HG02870 (cell line): ENCODE measurements around the gene PLAC8L1.

ENCODE experiments used
- ATAC-seq: cut with Tn5 transposase; IDR thresholded peaks from one replicate; pipeline ENCODE4 v1.9.1; 2021; ENCODE audit warnings: mild to moderate bottlenecking, moderate library complexity; ENCODE audit not compliant: unreplicated experiment

PLAC8L1 gene

DNA sequence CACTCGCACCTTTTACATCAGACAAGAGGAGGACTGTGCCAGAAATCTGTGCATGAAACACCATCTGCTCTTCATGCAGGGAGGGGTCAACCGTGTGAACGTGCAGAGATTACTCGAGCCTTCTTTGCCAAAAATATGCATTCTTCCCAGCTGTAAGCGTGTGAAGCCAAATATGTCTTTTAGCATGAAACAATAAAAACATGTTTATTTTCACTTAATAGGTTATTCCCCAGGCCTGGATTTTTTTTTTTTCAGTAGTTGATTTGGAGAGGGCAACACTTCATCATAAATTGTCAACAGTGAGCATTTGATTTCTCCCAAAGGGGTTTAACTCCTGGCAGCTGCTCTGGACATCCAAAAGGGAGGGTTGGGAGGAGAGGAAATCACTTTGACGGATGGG, 23.8 kb downstream of the PLAC8L1 start:
- ATAC-seq: no peak

DNA sequence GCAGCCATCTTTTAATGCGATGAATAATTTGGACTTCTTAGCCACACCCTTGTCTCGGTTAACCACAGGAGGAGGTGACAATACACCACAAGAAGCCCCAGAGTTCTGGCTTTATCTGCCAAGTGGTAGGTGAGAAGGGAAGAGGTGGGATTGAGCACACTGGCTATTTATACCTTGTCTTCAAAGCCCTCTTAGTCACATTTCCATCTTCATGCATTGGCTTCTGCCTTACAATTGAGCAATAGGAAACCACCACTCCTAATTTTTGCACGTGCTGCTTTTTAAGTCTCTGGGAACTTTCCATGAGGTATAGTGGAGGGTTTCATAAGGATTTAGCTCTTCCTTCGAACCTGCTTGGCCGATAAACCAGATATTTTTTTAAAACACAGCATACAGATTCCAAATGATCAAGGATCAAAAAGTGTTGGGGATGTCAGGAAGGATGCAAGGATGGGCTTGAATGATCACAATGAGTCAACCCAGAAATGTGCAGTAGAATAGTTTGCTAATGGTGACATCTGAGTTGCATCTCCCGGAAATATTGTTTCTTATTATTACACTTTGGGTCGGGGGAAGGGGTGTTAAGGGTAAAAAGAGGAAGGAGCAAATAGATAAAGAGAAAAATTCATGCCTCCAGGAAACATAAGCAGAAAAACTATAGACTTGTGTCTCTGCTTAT, 25.5 kb downstream of the PLAC8L1 start:
- ATAC-seq: no peak

DNA sequence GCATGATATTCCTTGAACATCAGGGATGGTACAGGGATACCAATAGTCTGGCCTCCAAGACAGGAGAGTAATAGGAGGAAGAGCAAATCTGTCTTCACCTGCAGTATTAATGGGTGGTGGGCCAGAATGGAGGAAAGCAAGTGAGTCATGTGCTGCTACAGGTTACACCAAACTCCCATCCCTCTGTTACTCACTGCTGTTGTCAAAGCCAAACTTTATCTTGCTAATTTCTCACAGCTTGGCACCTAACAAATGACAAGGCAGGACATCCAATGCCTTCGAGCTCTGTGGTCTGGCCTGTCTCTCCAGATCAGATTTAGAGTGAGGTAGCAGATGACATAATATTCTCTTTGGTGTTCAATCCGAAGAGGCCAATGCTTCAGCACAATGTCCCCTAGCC, 26.8 kb downstream of the PLAC8L1 start:
- no peak for ATAC-seq

DNA sequence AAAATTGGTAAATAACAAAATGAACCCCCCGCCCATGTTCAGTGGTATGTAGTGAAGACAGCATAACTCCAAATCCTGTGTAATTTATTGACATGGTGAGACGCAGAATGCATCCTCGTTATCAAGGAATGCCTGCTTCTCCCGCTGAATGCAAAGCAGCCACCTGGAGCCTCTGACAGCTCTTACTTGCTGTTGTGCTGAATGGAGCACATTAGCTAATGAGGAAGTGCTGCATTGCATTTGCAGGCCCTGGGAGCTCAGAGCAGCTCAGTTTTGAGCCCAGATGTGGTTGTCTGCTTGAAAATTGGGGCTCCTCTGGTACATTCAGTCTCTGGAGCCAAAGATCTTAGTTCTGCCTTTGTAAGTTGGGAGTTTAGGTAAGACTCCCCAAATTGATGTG, 28.9 kb downstream of the PLAC8L1 start:
- ATAC-seq: no peak

DNA sequence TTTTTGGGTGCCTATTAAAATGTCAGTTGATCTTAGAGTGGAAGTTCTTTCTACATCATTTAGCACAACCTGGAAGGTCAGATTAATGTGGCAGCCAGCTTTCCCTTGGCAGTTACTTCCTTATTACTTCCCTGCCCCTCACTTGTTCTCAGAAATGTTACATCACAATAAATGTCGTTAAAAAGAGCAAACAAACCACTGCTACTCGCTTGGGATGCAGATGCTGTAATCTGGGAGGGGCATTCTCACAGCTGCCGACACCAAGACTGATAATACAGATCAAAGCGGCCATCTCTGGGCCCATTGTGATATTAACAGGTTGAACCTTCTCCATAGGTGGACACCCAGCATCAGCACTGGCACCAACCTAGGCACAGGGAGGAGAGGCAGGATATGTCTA, 29.3 kb downstream of the PLAC8L1 start:
- ATAC-seq: no peak

DNA sequence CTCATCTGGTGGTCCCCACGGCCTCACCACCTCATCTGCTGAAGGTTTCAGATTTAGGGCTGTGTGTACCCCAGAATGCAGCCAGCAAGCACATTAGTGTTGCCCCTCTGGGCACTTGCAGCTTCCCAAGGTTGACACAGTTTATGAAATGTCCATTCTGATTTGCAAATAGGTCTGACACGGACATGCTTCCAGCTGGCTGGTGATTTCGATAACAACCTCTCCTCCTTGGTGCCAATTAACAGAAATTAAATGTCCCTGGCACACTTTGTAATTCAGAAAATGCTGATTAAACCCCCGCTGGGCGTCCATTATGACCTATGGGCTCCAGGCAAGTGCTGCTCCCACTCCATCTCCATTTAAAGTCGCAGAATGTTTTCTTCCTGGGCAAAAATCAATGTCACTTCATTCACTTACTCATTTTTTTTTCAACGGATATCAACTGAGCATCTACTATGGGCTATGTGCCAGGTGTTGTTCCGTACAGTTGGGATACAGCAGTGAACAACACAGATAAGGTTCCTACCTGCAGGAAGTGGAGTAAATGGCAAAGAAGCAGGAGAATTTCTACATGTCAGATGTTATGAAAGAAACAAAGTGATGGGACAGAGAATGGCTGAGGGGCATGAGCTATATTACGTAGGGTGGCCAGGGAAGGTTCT, 32.0 kb downstream of the PLAC8L1 start:
- ATAC-seq: no peak

DNA sequence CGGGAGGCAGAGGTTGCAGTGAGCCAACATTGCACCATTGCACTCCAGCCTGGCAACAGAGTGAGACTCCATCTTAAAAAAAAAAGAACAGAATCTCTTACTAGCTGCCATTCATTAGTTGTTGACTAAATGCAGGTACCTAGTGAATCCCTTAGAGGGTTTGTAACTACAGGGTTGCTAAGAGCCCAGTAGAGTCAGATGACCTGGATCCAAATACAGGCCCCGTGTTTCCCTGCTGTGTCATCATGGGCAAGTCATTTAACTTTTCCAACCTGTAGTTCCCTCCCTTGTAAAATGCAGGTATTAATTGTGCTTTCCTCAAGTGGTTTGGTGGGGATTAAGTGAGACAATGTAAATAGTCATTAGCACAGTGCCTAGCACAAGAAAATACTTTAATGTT, 32.8 kb downstream of the PLAC8L1 start:
- ATAC-seq: no peak

DNA sequence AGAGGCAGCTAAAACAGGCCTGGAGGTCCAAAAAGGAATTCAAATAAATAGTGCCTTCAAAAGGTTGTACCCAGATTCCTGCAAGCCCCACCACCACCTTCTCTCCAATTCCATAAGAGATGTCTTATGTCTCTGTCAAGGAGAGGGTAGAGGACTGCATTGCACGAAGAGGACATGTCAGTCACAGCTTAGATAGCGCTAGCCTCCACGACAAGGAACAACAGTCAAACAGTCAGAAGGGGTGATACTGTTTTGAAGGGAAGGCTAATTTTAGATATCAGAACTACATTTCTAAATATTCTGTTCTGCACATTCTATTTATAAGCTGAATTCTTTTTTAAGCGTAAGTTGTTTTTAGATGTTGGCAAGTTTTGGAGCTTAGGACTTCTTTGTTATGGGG, 34.2 kb downstream of the PLAC8L1 start:
- no peak for ATAC-seq

DNA sequence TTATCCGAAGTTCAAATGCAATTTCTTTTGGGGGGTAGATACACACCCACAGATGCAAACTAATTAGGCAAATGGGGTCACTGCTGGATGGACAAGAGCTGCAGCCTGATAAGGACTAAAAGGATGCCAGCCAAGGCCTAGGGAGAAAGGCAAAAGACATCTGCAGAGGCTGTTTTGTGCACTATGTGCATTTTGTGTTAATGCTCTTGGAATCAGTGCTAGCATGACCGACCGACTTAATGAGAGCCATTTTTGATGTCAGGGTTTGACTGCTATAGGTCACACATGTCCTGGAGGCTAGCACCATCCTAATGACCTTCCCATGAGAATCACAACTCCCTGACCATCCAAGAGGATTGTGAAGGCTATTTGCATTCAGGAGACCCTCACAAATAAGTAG, 34.6 kb downstream of the PLAC8L1 start:
- ATAC-seq: no peak

DNA sequence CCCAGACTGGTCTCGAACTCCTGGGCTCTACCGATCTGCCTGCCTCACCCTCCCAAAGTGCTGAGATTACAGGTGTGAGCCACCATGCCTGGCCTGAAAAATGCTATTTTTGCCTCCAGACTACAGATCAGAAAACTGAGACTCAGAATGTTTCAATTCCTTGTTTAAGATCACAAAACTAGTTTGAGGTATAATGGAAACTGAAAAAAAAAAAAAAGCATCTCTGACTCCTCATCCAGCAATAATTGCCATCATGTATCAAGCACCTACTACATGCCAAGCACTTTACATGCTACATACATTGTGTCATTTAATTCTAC, 35.6 kb downstream of the PLAC8L1 start:
- ATAC-seq: peak; percentile 47

DNA sequence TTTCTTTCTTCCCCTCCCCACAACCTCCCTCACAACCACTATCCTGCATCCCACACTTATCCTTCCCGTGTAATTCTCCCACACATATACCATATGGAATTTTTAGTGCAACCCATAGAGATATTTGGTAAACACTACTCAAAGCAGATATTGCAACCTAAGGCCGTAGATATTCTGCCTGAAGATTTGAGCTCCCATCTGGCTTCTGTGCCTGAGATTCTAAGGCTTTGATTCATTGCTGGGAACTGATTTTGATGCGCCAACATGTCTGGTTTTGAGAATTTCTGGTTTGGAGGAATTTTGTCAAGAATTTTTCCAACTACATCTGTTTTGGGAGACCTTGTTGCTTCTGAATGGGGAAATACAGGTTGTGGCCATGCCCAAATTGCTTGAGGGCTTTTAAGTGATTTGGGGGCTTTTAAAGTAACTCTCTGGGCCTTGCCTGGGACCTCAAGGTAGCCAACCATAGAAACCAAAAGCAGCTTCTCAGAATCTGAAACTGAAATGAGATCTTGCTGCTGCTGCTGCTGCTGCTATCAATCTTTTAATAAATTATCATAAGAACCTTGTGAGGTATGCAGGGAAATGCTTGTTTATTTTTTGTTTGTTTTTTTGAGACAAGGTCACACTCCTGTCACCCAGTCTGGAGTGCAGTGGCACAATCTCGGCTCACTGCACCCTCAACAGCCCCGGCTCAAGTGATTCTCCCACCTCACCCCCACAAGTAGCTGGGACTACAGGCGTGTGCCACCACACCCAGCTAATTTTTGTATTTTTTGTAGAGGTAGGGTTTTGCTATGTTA, 36.2 kb downstream of the PLAC8L1 start:
- peak; percentile 35 for ATAC-seq

DNA sequence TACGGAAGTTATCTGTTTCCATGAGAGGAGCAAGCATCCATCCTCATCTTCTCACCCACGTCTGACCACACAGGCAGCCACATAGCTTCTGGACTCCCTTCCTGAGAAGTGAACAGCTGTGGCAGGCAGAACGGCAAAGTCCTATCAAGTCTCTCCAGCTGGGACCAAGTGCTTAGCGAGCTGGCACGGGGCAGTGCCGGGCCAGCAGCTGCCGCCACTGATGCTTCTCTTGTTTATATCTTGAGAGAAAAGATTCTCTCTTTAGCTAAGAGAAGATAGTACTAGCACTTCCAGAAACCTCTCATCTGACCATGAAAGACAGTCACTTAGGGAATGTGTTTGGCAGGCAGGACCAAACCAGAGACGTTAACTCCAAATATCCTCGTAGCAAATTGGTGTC, 37.2 kb downstream of the PLAC8L1 start:
- no peak for ATAC-seq

DNA sequence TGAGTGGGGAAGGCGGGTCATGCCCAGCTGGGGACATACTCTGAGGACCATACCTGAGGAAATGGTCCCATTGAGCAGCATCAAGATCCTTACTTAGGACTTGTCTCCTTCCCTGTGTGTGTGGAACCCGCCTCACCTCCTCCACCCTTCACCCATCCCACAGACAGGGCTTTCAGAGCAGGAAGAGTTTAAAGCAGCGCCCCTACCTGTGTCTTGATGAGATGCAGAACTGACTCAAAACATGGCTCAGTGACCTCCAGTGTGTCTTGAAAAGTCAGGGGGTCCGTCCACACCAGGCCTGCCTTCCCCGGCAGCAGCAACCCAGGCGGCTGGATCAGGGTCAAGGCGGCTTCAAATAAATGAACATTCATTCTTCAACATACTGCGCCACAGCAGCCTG, 38.4 kb downstream of the PLAC8L1 start:
- no peak for ATAC-seq

DNA sequence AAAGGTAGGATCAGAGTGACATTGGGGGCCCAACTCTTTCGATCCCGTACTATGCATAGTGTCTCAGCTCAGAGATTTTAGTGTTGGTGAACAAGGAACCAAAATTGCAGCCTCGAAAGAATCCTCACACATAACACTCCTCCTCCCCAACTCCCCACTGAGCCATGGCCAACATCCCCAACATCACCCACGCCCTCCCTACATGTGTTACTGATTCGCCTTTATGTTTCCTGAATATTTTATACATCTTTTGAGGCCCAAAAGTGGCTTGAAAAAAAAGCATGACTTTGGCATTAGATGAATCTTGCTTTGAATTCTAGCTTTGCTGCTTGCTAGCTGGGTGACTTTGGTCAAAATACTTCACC, 45.2 kb downstream of the PLAC8L1 start:
- no peak for ATAC-seq

DNA sequence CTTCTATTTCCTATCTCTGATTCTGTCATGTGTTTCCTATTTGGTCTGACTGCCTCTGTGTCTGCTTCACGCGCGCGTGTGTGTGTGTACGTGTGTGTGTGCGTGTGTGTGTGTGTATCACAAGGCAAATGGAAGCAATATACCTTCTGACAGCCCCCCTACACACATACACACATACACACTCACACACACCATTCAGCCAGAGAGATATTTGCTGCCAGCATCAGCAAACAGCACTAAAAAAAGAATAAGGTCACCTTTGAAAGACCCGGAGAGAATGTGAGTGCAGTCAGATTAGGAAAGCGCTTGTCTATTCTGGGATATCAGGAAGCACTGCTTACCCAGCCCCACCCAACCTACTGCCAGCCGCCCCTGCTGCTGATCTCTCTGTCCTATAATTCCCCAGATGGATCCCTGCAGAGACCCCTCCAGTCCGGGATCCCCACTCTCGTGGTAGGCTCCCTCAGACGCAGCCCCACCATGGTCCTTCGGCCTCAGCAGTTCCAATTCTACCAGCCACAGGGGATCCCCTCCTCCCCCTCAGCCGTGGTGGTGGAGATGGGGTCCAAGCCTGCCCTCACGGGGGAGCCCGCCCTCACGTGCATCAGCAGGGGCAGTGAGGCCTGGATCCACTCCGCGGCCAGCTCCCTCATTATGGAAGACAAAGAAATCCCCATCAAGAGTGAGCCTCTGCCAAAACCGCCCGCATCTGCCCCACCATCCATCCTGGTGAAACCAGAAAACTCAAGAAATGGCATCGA, 45.7 kb downstream of the PLAC8L1 start:
- no peak for ATAC-seq

DNA sequence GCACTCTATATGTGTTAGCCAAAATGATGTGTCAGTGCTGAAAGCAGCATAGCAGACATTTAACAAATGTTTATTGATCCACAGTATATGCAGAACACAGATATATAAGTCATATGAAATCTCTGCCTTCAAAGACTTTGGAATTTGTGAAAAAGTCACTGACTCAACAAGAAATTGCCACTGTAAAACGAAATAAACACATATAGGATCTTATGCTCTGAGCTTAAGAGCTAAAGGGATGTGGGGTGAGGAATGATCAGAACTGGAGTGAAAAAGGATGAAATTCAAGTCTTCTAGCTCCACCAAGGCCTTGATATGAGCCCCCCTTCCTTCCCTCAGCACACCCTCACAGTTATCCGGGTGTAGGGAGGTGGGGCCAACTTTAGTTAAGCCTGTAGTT, 49.9 kb downstream of the PLAC8L1 start:
- ATAC-seq: no peak

DNA sequence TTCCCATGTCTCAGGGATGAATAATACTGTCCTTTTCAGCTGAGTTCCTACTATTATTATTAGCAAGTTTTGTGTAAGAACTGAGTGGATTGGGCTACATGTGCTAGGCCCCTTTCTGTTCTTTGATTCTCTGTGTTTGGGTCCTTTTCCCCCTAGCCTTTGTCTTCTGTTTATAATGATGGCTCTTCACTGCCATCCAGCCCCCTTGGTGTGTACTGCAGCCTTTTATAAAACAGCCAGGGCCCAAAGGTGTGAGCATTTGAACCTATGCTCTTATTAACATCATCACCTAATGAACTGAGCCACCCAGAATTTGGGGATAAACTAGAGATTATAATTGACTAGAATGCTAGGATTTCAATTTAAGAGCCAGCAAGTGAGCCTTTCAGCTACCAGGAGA, 52.6 kb downstream of the PLAC8L1 start:
- no peak for ATAC-seq

DNA sequence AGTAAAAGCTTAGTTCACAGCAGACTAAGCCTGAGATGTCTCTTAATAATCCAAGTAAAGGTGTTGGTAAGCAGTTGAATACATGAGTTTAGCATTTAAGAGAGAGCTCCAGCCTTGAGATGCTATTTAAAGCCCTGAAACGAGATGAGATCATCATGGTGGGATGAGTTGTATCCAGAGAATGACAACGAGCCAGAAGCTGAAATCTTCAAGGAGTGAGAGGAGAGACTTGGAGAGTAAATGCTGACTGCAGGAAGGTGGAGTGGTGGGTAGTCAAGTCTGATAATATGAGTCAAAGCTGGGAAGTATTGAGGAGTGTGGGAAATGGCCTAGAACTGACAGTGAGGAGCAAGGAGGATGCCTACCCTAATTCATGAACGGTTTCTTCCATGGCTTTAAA, 53.7 kb downstream of the PLAC8L1 start:
- no peak for ATAC-seq

DNA sequence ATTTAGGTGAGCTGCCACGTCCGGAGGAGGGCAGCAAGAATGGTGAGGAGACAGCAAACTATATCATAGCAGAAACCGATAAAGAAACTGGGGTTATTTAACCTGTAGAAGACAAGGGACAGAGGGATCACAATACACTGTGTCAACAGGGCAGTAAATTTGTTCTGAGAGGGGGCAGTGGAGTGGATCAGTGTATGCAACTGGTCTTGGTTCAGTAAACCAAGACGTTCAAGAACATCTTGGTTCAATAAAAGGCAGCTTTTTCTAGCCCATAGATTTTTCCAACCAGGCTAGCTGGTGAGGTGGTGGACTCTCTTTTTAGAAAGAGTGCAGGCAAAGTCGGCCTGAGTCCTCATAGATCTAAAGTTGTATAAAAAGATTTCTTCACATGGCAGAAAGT, 55.3 kb downstream of the PLAC8L1 start:
- no peak for ATAC-seq

DNA sequence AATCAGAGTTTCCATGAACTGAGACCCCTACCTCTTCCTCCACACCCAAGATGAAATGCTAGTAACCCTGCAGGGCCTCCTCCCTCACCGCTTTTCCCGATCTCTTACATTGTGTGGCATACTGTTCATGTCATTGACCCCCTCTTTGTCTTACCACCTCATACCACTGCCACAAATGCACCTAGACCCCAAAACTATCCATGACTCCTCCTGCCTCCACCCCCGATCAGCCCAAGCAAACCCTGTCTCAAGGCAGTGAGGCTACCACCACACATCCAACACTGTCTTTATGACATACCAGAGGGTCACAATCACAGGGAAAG, 55.7 kb downstream of the PLAC8L1 start:
- no peak for ATAC-seq

DNA sequence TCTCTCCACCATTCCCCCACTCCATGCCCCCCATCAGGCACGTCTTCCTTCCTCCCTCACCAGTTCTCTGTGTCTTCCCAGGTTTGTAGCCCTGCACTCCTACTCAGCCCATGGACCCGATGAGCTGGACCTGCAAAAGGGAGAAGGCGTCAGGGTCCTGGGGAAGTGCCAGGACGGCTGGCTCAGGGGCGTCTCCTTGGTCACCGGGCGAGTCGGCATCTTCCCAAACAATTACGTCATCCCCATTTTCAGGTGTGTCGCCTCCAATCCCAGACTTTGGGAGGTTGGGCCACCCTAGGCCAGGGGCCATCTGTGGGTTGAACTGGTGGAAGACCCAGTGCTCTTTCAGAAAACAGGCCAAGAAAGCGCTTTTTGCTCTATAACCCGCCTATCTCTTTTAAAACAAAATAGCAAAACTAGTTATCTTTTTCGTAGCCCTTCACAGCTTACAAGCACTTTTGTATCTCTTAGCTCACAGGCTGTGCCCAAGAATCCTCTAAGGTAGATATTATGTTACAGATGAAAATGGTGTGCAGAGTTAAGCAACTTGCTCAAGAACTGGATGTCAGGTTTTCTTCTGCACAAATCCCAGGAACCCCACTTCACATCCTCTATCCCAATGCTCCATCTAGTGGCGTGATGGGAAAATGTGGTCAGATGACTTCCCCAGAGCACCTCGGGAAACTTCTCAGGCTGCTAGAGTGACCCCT, 56.2 kb downstream of the PLAC8L1 start:
- ATAC-seq: no peak
